Left lung (tissue), 10 donors: ENCODE measurements around the gene SLC17A5. TPM values are rescaled to one million over a fixed set of nuclear protein-coding genes. Genes with fewer than 3 reads are reported as not detected.

Experiments used
- ATAC-seq: fragments of 200-7000 bp; cut with Tn5 transposase; one replicate; pipeline ENCODE4 v1.9.1; 2020; ENCODE audit warnings: moderate library complexity
- DNase-seq, 4 donors: peaks; one replicate each; pipeline ENCODE4 v3.0.0-alpha.2; 2013 to 2020
- H3K27ac ChIP-seq, 2 donors: fragments of 200-600 bp; sonication (generic) in 1 of 2; one replicate each; pipeline versions ENCODE4 v1.5.0 to v1.8.0; 2020 to 2021
- H3K27me3 ChIP-seq, 2 donors: fragments of 200-600 bp; sonication (generic) in 1 of 2; one replicate each; pipeline versions ENCODE4 v1.5.0 to v1.8.0; 2020 to 2021
- H3K36me3 ChIP-seq, 2 donors: fragments of 200-600 bp; sonication (generic) in 1 of 2; one replicate each; pipeline versions ENCODE4 v1.5.0 to v1.8.0; 2020 to 2021
- H3K4me1 ChIP-seq, 2 donors: fragments of 200-600 bp; one replicate each; pipeline ENCODE4 v1.8.0; 2021
- H3K4me3 ChIP-seq, 2 donors: fragments of 200-600 bp; sonication (generic) in 1 of 2; one replicate each; pipeline versions ENCODE4 v1.5.0 to v1.8.0; 2020 to 2021; ENCODE audit warnings: mild to moderate bottlenecking in 1 of 2
- H3K9me3 ChIP-seq, 2 donors: fragments of 200-600 bp; sonication (generic) in 1 of 2; one replicate each; pipeline versions ENCODE4 v1.5.0 to v1.8.0; 2020 to 2021
- CTCF ChIP-seq, 2 donors: fragments of 200-600 bp; sonication (generic) in 1 of 2; IDR thresholded peaks; one replicate each; pipeline versions ENCODE4 v1.5.0 to v1.8.0; 2021; ENCODE audit warnings: antibody characterized with exemption in 2 of 2
- intact Hi-C, 2 donors: fragments of 100-400 bp; cut with DNase I; formaldehyde crosslinking; loops; one replicate each; pipeline versions ENCODE4 v1.11.2 to v1.14.2; 2022
- polyA plus RNA-seq, 6 donors: library from polyadenylated mRNA; unstranded; fragments of 120-200 nt; gene quantifications; one replicate each; pipeline ENCODE4 v1.2.1, GENCODE V29; 2013; ENCODE audit not compliant: insufficient read length in 6 of 6
- total RNA-seq, 2 donors: library from RNA; stranded (reverse); fragmentation: NEBNext Ultra II Directional; extraction: Animal tissue kit (Norgen Biotek cat#: 25700); gene quantifications; one replicate each; pipeline ENCODE4 v1.2.1, GENCODE V29; 2021
- donor health status: DM: no; HTN: yes; CAD: no.
- donor health status: DM: no; HTN: no; CAD: no.

Gene SLC17A5
- total and polyA plus RNA-seq, 8 donors = 8.7 to 27.8 (median 10.3) TPM

GRCh38 chr6:73606428-73606827, 47.4 kb downstream of the SLC17A5 start:
- Histone ChIP-seq H3K9me3 (no peaks in the 10 kb centered on the region), H3K4me3 (no peak overlapping the region), H3K36me3 (peaks cover 0 to 56% of the 10 kb centered on the region in 2 donors), H3K27ac (no peak overlapping the region), H3K27me3 (no peaks in the 10 kb centered on the region), H3K4me1 (peaks cover 0 to 4% of the 10 kb centered on the region in 2 donors)
- ATAC-seq (no peak), DNase-seq (no peak)
- TF ChIP-seq CTCF (IDR thresholded peaks at IDR 0.05) = no peak
- intact Hi-C loops = no loop called here

- Histone ChIP-seq H3K27ac (no peak overlapping the region), H3K4me1 (no peaks in the 10 kb centered on the region), H3K9me3 (no peaks in the 10 kb centered on the region), H3K4me3 (no peak overlapping the region), H3K27me3 (no peaks in the 10 kb centered on the region), H3K36me3 (peaks cover 0 to 66% of the 10 kb centered on the region in 2 donors)
- no peak for TF ChIP-seq CTCF (IDR thresholded peaks at IDR 0.05)
- DNase-seq = no peak
- intact Hi-C loops = no loop called here
- ATAC-seq = no peak
These were observed 49.3 kb downstream of the SLC17A5 start for GRCh38 chr6:73604461-73604860.

- intact Hi-C loops = no loop called here
- TF ChIP-seq CTCF (IDR thresholded peaks at IDR 0.05) = no peak
These were observed 49.8 kb downstream of the SLC17A5 start for GRCh38 chr6:73604020-73604419.

GRCh38 chr6:73586416-73586974, 67.3 kb downstream of the SLC17A5 start:
- Histone ChIP-seq H3K4me1 (peaks cover 13 to 29% of the 10 kb centered on the region in 2 donors), H3K27me3 (no peaks in the 10 kb centered on the region), H3K27ac (peak overlapping the region; percentile 93), H3K4me3 (peak overlapping the region; percentile 1 to 28), H3K9me3 (no peaks in the 10 kb centered on the region), H3K36me3 (no peaks in the 10 kb centered on the region)
- TF ChIP-seq CTCF (IDR thresholded peaks at IDR 0.05) = no peak
- intact Hi-C loops = loop anchor here in 1 of 2 donors (10.0 kb wide), 1 partner anchor 62 kb away; the partner anchor contains the start of gene EEF1A1
- ATAC-seq (peak; percentile 39), DNase-seq (peak in 2 of 4 donors; percentile 35 to 76)

More at GRCh38 chr6:73604020-73604419, 49.8 kb downstream of the SLC17A5 start:
- Histone ChIP-seq H3K4me3 (no peak overlapping the region), H3K27ac (no peak overlapping the region), H3K27me3 (no peaks in the 10 kb centered on the region), H3K36me3 (peaks cover 0 to 64% of the 10 kb centered on the region in 2 donors), H3K9me3 (no peaks in the 10 kb centered on the region), H3K4me1 (no peaks in the 10 kb centered on the region)
- ATAC-seq (no peak), DNase-seq (no peak)

GRCh38 chr6:73585566-73586415, 68.0 kb downstream of the SLC17A5 start:
- Histone ChIP-seq H3K4me3 (peak overlapping the region; percentile 1 to 28), H3K27me3 (no peaks in the 10 kb centered on the region), H3K27ac (peak overlapping the region; percentile 93), H3K9me3 (no peaks in the 10 kb centered on the region), H3K36me3 (no peaks in the 10 kb centered on the region), H3K4me1 (peaks cover 13 to 36% of the 10 kb centered on the region in 2 donors)
- intact Hi-C loops = loop anchor here in 1 of 2 donors (10.0 kb wide), 1 partner anchor 61 kb away; the partner anchor contains the start of gene EEF1A1
- DNase-seq = peak in 2 of 4 donors; percentile 69 to 87
- ATAC-seq = peak; percentile 86
- TF ChIP-seq CTCF (IDR thresholded peaks at IDR 0.05) = no peak
